HG03520 (cell line): Measurements from ENCODE around the gene NLRP5.
"Not testable (repeated sequence)": the region's sequence is repeated elsewhere in the genome, so short reads cannot be mapped to it uniquely, and the experiment has no call there.

ENCODE experiments used
- ATAC-seq: cut with Tn5 transposase; IDR thresholded peaks from one replicate; pipeline ENCODE4 v1.9.1; 2021; ENCODE audit warnings: mild to moderate bottlenecking, moderate library complexity; ENCODE audit not compliant: unreplicated experiment

Gene NLRP5

DNA sequence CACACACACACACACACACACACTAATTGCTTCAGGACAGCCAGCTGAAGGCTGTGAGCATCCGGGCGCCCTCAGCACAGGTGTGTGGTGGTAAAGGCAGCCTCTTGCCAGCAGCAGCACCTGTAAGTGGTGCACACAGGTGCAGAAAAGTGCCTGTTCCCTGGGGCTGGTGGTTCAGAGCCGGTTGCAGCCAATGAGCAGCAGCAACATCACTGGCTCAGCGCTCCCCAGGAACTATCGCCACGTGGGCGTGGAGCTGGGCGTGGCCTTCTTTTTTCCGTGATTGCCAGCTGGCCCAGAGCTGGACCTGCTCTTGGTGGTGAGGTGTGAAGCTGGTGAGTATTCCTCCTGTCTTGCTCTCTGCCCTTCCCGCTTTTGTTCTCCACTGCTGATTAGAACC lies at the start of gene NLRP5:
TSS of gene NLRP5 (plus strand) at position 289 of the 400 bp plus-strand sequence.
- no peak for ATAC-seq

DNA sequence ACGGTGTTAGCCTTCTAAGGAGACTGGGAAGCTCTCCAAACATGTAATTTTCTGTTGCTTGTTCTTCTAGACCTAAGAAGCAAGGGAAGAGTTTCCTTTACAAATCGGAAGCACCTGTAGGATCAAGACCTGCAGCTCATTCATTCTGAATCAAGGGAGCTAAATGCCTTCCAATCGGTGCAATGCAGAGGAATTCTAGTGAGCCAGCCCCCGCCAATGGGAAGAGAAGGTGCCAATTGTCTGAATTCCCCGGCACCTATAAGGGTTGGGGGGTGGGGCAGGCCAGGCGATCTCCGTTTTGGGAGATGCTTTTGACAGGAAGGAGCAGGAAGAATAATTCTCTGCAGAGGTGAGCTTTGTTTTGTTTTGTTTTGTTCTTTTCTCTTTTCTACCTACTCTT lies 47.4 kb upstream of the NLRP5 start:
- no peak for ATAC-seq

DNA sequence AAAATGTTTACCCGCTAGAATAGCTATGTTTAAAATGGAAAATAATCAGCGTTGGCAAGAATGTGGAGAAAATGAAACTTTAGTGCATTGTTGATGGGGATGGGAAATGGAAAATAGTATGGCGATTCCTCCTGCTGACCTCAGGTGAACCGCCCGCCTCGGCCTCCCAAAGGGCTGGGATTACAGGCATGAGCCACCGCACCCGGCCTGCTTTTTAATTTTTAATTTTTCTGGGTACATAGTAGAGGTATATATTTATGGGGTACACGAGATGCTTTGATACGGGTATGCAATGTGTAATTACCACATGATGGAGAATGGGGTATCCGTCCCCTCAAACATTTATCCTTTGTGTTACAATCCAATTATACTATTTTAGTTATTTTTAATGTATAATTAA lies 46.3 kb upstream of the NLRP5 start:
- ATAC-seq = no peak

DNA sequence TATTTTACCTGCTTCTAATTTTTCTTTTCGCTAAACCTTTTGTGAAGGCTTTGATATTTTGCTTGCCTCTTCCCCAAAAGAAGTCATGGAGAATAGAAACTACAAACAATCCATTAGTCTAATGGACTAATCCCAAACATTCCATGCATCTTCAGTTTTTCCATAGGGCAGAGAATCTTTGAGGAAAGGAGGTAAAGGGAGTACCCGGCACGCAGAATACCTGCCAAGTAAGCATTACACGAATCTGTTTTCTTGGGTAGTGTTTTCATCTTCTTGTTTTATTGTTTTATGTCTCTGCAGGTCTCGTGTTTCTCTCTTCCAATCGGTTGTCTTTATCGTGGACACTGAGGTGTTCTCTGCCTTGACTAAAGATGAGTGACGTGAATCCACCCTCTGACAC lies 39.0 kb upstream of the NLRP5 start, which contains the start of gene NLRP8:
TSS of gene NLRP8 (plus strand) at position 301 of the 400 bp plus-strand sequence.
- ATAC-seq = no peak

DNA sequence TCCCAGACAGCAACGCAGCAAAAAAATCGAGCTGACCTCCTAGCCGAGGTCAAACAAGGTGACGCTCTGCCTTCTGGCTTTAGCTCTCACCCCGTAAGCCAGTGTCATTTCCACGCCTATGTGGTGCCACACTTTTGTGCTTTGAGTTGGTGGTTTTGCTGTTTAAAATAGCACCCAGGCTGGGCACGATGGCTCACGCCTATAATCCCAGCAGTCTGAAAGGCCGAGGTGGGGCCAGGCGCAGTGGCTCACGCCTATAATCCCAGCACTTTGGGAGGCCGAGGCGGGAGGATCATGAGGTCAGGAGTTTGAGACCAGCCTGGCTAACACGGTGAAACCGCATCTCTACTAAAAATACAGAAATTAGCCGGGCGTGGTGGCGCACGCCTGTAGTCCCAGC lies 36.0 kb upstream of the NLRP5 start:
- ATAC-seq = not testable (repeated sequence)

DNA sequence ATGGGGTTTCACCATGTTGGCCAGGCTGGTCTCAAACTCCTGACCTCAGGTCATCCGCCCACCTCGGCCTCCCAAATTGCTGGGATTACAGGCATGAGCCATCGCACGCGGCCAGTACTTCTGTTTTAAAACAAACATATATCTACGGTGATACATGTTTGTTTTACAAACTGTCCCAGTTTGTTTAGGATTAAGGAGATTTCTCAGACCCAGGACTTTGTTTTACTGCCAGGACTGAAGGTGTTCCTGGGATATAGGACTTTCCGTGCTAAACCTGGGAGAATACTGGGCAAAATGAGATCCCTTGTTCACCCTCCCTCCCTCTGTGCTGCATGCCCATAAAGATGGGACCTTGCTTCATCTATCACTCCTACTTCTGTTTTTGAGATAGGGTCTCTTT lies 30.1 kb upstream of the NLRP5 start:
- no peak for ATAC-seq

DNA sequence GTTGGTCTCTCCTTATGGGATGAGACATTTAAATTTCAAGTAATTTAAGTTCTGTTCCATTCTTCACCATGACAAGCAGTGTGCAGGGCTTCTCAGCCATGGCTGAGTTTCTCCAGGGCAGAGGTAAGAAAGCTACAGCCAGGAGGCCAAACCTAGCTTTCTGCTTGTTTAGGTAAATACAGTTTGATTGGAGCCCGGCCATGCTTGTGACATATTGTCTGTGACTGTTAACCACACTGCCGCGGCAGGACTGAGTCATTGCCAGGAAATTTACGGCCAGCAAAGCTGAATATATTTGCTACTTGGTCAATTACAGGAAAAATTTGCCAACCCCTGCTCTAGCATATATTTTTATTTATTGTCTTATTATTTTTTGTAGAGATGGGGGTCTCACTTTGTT lies 28.2 kb upstream of the NLRP5 start:
- no peak for ATAC-seq

DNA sequence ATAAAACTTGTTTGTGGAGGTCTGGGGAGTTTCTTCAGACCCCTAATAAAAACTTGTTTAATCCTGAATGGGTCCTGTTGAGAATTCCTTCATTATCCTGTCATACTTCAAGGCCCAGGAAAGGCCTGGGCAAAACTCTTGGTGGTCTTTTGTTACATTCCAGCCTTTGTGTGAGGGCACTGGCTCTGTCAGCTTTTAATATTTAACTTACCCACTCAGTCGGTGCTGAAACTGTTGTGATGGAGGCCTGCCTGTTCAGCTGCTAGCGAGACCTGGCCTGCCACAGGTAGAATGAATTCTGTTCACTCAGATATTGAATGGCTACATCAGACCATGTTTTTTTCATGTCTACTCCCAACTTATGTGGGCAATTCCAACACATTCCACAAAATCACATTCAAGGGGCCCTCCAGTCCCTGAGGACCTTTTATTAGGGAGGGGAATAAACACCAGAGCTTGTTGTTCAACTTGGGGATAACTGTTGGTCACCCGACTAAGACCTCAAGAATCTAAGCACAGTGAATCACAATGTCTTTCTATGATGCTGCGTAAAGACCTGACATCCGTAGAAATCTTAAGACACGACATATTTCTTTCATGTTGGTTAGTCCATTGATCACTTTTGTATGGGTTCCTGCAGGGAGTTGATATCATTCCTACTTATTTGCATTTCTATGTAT lies 26.4 kb upstream of the NLRP5 start:
- ATAC-seq = no peak

DNA sequence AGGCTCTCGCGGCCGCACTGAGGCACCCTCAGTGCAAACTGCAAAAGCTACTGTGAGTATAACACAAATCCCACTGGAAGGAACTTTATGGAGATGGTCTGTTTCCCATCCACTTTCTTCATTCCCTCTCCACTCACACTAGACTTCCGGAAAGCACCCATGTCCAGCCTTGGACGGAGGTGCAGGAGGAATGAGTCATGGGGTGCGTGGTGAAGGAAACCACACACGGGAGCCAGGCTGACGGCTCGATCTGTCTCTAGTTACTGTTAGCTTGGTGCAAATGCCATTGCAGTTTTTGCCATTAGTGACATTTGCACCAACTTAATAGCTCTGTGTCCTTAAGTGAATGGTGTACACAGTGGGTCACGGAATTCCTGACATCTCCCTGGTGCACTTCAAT lies 24.4 kb upstream of the NLRP5 start:
- ATAC-seq = no peak

DNA sequence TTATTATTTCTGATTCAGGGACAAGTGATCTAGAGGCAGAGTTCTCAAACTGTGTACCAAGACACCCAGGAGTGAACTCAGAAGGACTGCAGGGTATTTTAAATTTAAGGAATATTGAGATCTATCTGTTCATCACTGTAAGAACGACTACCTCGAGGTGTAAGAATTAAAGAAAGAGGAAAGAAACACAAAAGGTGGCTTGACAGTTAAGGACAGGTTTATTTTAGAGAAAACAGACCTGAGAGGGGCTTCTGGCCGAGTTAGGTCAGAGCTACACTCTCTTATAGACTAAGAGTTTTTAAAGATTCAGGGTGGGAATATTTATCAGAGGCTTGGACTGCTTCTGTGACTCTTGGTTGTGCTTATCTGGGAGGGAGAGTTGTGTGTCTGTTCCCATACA lies 12.6 kb upstream of the NLRP5 start:
- ATAC-seq = no peak

DNA sequence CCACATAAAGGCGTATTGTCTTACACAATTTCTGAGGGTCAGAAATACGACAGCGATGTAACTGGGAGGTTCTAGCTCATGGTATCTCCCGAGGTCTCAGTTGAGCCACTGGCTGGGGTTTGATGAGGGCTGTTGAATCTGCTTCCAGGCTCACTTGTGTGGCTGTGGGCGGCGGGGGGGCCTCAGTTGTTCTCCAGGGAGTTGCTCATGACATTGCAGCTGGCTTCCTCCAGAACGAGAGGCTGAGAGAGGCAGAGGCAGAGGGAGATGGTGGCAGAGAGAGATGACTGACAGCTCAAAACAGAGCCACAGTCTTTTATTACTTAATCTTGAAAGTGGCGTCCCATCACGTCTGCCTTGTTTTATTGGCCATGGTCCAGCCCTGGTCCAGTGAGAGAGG lies 6.2 kb upstream of the NLRP5 start:
- ATAC-seq = no peak

DNA sequence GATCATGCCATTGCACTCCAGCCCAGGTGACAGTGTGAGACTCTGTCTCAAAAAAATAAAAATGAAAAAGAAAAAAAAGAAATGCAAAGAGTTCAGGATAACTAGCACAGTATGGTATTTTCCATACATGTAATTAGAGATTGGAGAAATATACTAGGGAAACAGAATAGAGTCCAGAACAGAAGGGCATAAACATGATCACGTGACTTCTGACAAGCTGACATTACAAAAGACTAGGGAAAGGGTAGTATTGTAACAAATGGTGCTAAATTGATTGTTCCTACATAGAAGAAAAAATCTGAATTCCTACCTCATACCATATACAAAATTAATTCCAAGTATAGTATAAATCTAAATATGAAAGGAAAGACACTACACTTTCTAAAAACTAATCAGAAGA lies 1.3 kb upstream of the NLRP5 start:
- ATAC-seq = no peak

DNA sequence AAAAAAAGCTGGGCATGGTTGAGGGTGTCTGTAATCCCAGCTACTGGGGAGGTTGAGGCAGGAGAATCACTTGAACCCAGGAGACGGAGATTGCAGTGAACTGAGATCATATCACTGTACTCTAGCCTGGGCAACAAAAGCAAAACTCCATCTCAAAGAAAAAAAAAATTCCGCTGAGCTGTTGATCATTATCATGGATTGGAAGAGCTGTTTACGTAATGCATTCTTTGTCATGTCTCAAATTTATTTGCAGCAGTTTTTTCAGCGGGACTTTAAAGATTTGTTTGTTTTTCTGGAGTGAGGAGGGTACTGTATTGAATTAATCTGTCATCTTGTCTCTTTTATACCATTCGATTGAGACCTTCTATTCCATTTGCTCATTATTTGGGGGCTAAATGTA lies 4.3 kb downstream of the NLRP5 start:
- no peak for ATAC-seq

DNA sequence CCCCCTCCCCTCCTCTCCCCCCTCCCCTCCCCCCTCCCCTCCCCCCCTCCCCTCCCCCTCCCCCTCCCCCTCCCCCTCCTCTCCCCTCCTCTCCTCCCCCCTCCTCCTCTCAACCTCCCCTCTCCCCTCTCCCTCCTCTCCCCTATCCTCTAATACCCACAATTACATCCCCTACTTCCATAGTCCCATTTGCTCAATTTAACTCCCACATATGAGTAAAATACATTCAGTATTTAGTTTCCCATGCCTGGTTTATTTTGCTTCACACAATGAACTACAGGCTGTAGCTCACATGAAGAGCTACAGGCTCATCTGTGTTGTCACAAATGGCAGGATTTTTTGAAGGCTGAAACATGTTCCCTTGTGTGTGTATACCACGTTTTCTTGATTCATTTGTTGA lies 6.9 kb downstream of the NLRP5 start:
- ATAC-seq = no peak

DNA sequence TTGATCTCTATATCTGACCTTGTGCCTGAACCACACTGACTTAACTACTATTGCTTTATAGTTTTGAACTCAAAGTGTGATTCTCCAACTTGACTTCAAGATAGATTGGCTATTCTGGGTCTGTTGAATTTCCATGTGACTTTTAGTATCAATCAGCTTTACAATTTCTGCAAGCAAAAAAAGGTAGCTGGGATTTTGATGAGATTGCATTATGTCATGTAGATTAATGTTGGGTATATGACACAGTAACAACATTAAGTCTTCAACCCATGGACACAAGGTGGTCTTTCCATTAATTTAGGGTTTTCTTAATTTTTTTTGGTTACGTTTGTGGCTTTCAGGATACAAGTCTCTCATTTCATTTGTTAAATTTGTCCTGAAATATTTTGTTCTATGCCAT lies 28.2 kb downstream of the NLRP5 start:
- ATAC-seq = no peak

DNA sequence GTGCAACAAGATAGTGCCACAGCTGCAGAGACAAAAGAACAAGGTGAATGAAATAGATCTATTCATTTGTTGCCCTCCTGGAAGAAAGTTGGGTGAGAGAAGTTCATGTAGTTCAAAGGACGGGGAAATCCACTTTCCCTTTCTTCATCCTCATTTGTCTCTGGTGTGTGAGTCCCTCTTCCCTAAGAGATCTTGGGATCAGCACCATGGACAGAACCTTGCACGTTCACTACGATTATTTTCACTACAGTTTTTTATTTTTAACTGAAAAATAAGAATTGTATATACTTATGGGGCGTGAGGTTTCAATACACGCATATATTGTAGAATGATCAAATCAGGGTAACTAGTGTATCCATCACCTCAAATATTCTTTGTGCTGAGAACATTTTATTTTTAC lies 29.2 kb downstream of the NLRP5 start:
- ATAC-seq = no peak

DNA sequence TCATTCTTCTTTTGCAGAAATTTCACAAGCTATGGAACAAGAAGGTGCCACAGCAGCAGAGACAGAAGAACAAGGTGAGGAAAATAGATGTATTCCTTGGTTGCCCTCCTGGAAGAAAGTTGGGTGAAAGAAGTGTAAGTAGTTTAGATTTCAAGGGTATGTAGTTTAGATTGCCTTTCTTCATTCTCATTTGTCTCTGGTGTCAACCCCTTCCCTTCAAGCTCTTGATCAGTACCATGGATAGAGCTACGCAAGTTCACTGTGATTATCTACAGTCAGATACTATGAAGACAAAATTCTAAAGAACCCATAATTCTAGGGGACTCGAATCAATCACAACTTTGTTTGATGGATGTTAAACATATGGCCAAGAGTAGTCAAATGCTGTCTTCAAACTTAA lies 32.8 kb downstream of the NLRP5 start:
- ATAC-seq = not testable (repeated sequence)

DNA sequence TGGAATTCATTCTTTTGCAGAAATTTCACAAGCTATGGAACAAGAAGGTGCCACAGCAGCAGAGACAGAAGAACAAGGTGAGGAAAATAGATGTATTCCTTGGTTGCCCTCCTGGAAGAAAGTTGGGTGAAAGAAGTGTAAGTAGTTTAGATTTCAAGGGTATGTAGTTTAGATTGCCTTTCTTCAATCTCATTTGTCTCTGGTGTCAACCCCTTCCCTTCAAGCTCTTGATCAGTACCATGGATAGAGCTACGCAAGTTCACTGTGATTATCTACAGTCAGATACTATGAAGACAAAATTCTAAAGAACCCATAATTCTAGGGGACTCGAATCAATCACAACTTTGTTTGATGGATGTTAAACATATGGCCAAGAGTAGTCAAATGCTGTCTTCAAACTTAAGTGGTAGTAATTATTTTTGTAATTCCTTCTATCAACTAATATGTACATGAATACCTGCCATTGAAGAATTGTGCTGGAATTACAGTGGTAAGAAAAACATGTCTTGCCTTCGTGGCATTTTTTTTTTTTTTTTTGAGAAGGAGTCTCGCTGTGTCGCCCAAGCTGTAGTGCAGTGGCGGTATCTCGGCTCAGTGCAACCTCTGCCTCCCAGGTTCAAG lies 33.9 kb downstream of the NLRP5 start:
- ATAC-seq = not testable (repeated sequence)

DNA sequence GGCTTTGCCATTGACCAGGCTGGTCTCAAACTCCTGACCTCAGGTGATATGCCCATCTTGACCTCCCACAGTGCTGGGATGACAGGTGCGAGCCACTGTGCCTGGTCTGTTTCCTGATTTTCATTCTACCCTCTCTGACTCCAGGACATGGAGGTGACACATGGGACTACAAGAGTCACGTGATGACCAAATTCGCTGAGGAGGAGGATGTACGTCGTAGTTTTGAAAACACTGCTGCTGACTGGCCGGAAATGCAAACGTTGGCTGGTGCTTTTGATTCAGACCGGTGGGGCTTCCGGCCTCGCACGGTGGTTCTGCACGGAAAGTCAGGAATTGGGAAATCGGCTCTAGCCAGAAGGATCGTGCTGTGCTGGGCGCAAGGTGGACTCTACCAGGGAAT lies 40.2 kb downstream of the NLRP5 start:
- ATAC-seq = no peak

DNA sequence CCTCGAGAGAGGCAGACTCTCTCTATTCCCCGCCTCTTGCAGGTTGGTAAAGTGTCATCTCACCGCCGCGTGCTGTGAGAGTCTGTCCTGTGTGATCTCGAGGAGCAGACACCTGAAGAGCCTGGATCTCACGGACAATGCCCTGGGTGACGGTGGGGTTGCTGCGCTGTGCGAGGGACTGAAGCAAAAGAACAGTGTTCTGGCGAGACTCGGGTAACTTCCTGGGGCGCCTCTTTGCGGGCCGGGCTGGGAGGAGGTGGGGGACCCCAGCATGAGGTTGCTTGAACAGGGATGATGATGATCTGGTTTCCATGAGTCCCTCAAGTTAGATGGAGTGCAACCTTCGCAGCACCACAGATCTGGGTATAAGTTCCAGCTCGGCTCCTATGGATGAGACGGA lies 67.0 kb downstream of the NLRP5 start:
- ATAC-seq = no peak

DNA sequence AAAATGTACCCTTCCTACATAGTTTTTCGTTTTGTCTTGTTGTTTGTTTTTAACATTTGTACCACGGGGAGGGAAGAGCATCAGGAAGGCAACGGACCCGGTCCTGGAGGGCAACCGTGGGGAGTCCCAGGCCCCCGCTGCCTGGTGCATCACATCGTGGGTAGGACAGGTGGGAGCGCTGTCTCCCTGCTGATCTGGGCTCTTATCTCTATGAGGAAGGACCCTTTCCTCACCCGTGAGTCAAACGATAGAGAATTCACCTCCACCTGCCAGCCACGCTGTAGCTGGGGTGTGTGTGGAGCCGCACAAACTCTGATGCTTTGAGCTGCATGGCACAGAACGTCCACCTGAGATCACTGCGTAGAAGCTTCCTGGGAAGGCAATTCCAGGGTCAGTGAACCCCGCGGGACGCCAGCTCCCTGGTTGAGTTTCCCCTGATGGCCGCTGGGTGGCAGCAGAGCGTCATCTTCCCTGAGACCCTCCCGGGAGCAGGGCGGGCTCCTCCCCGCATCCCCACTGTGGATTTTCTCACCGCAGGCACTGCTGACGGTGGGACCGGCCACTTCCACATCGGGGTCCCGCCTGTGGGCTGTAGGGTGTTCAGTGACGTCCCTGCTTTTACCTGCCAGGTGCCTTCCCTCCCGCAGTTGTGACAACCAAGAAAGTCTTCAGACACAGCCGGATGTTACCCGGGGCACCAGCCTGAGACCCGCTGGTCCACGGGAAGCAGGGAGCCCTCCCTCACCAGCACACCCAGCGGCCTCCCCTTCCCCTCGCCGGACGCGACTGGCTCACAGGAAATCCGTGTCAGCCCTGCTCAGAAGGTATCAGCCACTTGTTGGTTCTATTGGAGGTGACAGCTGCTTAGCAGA lies 79.8 kb downstream of the NLRP5 start:
- no peak for ATAC-seq

DNA sequence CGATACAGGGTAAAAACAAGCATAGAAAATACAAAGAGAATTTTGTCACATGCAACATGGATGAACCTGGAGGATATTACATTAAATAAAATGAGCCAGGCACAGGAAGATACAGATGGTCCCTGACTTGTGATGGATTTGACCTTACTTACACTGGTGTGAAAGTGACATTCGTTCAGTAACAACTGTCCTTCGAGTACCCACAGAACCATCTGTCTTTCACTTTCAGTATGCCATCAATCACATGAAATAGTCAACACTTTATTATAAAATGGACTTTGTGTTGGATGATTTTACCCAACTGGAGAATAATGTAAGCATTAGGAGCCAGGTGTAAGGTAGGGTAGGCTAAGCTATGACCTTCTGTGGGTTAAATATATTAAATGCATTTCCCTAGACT lies 83.1 kb downstream of the NLRP5 start:
- no peak for ATAC-seq
